H1 (cell line): ENCODE data around the gene UBE2E2. TPM values are rescaled to one million over a fixed set of nuclear protein-coding genes. Genes with fewer than 3 reads are reported as not detected.

Experiments
- ATF3 ChIP-seq: IDR thresholded peaks from 2 replicates; pipeline ENCODE4 v1.6.1; 2011; ENCODE audit warnings: low read depth, mild to moderate bottlenecking, low read length; ENCODE audit not compliant: insufficient read depth
- MAX ChIP-seq: IDR thresholded peaks from 2 replicates; pipeline ENCODE4 v1.6.1; 2012; ENCODE audit warnings: inconsistent platforms
- POLR2A ChIP-seq, 2 experiments: IDR thresholded peaks; 1 replicate in 1 of 2; 2 replicates in 1 of 2; pipeline ENCODE4 v1.6.1; 2011; ENCODE audit warnings: low read depth in 2 of 2, low read length in 2 of 2, mild to moderate bottlenecking in 2 of 2; ENCODE audit errors: control extremely low read depth in 1 of 2
- RNF2 ChIP-seq: fragments of 200-900, 300-1000 bp; sonication (generic); IDR thresholded peaks from 2 replicates; pipeline ENCODE4 v1.7.1; 2016; ENCODE audit warnings: borderline replicate concordance, low read depth, mild to moderate bottlenecking, antibody characterized with exemption, low read length; ENCODE audit not compliant: poor library complexity, severe bottlenecking; ENCODE audit errors: missing control alignments
- polyA plus RNA-seq, 7 experiments: library from polyadenylated mRNA; depleted of rRNA in 3 of 7; stranded (reverse) in 5 of 7; unstranded in 2 of 7; fragments of >200 nt in 5 of 7; fragments of 200-250 nt in 2 of 7; gene quantifications; 1 replicate in 5 of 7; 2 replicates in 1 of 7; 4 replicates in 1 of 7; pipeline versions ENCODE4 v1.2.1 to v1.2.3, GENCODE V29; 2011 to 2013; ENCODE audit warnings: missing spikeins in 2 of 7, mixed read lengths in 2 of 7
- total RNA-seq: library from RNA; stranded (reverse); fragmentation: NEBNext Ultra II Directional; extraction: Animal tissue kit (Norgen Biotek cat#: 25700); gene quantifications from 2 replicates; pipeline ENCODE4 v1.2.1, GENCODE V29; 2021

Gene UBE2E2
- total and polyA plus RNA-seq, 2 of the 8 experiments (the other 6 are each of a cell fraction or from before 2014, with no cell fraction given): 57.6 to 70.6 TPM

- TF ChIP-seq ATF3 (no peak), RNF2 (no peak), POLR2A (IDR thresholded peaks at IDR 0.05; ENCODE audit: control extremely low read depth in 1 of 2, low read depth in 2 of 2, low read length in 2 of 2) (no peak), MAX (no peak)
Measured at GRCh38 chr3:23253214-23253613, 50.1 kb downstream of the UBE2E2 start (continued).
